GM11168 (cell line): ENCODE data around the gene CDC42BPB.
"Not testable (repeated sequence)": the region's sequence is repeated elsewhere in the genome, so short reads cannot be mapped to it uniquely, and the experiment has no call there.

Experiments used
- in situ Hi-C: fragments of 300-500 bp; cut with MboI; formaldehyde crosslinking; loops from one replicate; pipeline ENCODE4 v1.12.0; 2022; ENCODE audit warnings: low sequenced_read_pairs; ENCODE audit not compliant: unreplicated experiment

Gene CDC42BPB

GRCh38 chr14:102896735-102897134 is 160.6 kb downstream of the CDC42BPB start:
- in situ Hi-C loops = not testable (repeated sequence)

GRCh38 chr14:102893452-102893851 is 163.9 kb downstream of the CDC42BPB start:
- in situ Hi-C loops = no loop called here

- in situ Hi-C loops = no loop called here
Measured at GRCh38 chr14:102892651-102893050, 164.7 kb downstream of the CDC42BPB start.

- in situ Hi-C loops = no loop called here
Measured at GRCh38 chr14:102891556-102891955, 165.8 kb downstream of the CDC42BPB start.

GRCh38 chr14:102891111-102891510 is 166.2 kb downstream of the CDC42BPB start:
- in situ Hi-C loops = no loop called here

- in situ Hi-C loops = no loop called here
Measured at GRCh38 chr14:102889615-102890014, 167.7 kb downstream of the CDC42BPB start.

GRCh38 chr14:102888748-102889147 is 168.6 kb downstream of the CDC42BPB start:
- in situ Hi-C loops = no loop called here

GRCh38 chr14:102885737-102886447 is 171.5 kb downstream of the CDC42BPB start:
- in situ Hi-C loops = no loop called here

GRCh38 chr14:102883554-102883953 is 173.8 kb downstream of the CDC42BPB start:
- in situ Hi-C loops = no loop called here

GRCh38 chr14:102883089-102883541 is 174.2 kb downstream of the CDC42BPB start:
- in situ Hi-C loops = no loop called here
